Endothelial cell of umbilical vein (primary cell): ENCODE results near the gene DOCK1.

Experiments
- EZH2 ChIP-seq: IDR thresholded peaks from 2 replicates; pipeline ENCODE4 v1.6.1; 2012; ENCODE audit warnings: borderline replicate concordance, low read depth, mild to moderate bottlenecking, moderate library complexity, low read length, inconsistent platforms; ENCODE audit not compliant: severe bottlenecking
- JUN ChIP-seq: IDR thresholded peaks from 2 replicates; pipeline ENCODE4 v1.6.1; 2011; ENCODE audit warnings: borderline replicate concordance, low read depth; ENCODE audit not compliant: insufficient read length, insufficient read depth
- MYC ChIP-seq: IDR thresholded peaks from one replicate; pipeline ENCODE4 v1.6.1; 2011; ENCODE audit warnings: mild to moderate bottlenecking, low read depth, low read length
- POLR2A ChIP-seq: IDR thresholded peaks from 2 replicates; pipeline ENCODE4 v1.6.1; 2012; ENCODE audit warnings: low read depth, mild to moderate bottlenecking, control low read depth, low read length
- POLR2AphosphoS5 ChIP-seq: IDR thresholded peaks from 2 replicates; pipeline ENCODE4 v1.6.1; 2012; ENCODE audit warnings: low read depth, mild to moderate bottlenecking, control low read depth, low read length, moderate library complexity; ENCODE audit not compliant: insufficient read depth
- TF ChIP-seq, protein P1 (sequence below), 2 donors: IDR thresholded peaks; 1 replicate in 1 of 2; 2 replicates in 1 of 2; pipeline ENCODE4 v1.5.1; 2011; ENCODE audit warnings: low read length in 2 of 2, mild to moderate bottlenecking in 2 of 2, moderate library complexity in 2 of 2, control low read depth in 1 of 2, inconsistent platforms in 1 of 2, low read depth in 1 of 2; ENCODE audit not compliant: insufficient read depth in 1 of 2; ENCODE audit errors: extremely low read depth in 1 of 2

DNA sequence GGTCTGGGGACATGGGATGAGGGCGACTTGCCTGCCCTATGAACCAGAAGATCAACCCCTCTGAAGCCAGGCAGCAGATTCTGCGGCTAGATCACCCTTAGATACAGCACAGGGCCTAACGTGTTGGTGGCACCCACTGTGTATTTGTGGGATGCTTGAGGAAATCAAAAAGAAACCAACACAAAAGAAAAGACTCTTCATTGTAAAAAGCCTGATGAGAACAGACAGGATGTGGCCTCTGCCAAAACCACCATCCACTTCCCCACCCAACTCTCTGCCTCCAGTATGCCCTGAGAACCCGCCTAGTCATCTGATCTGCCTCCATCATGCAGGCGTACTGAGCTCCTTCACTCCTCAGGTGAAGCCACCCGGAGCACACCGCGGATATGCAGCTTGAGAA is 388.4 kb downstream of the DOCK1 start:
- TF ChIP-seq, protein P1, sequence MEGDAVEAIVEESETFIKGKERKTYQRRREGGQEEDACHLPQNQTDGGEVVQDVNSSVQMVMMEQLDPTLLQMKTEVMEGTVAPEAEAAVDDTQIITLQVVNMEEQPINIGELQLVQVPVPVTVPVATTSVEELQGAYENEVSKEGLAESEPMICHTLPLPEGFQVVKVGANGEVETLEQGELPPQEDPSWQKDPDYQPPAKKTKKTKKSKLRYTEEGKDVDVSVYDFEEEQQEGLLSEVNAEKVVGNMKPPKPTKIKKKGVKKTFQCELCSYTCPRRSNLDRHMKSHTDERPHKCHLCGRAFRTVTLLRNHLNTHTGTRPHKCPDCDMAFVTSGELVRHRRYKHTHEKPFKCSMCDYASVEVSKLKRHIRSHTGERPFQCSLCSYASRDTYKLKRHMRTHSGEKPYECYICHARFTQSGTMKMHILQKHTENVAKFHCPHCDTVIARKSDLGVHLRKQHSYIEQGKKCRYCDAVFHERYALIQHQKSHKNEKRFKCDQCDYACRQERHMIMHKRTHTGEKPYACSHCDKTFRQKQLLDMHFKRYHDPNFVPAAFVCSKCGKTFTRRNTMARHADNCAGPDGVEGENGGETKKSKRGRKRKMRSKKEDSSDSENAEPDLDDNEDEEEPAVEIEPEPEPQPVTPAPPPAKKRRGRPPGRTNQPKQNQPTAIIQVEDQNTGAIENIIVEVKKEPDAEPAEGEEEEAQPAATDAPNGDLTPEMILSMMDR (IDR thresholded peaks at IDR 0.05; ENCODE audit: extremely low read depth in 1 of 2, insufficient read depth in 1 of 2, low read depth in 1 of 2, low read length in 2 of 2) = no peak
- TF ChIP-seq POLR2A (no peak), EZH2 (no peak), MYC (no peak), POLR2AphosphoS5 (no peak), JUN (no peak)
